ENCODE measurements around the gene CSGALNACT2. TPM values are rescaled to one million over a fixed set of nuclear protein-coding genes. Genes with fewer than 3 reads are reported as not detected.
"Not testable (repeated sequence)": the region's sequence is repeated elsewhere in the genome, so short reads cannot be mapped to it uniquely, and the experiment has no call there.

Gene CSGALNACT2
- total RNA-seq, 1 donor, result 31.8 TPM

- Histone ChIP-seq H4K20me1 (ENCODE audit: insufficient read depth, low read length) (no peaks in the 10 kb centered on the region), H3K27ac (ENCODE audit: low read depth, low read length) (no peak overlapping the region), H3K27me3 (ENCODE audit: insufficient read depth, low read length) (peaks cover 8% of the 10 kb centered on the region), H3K79me2 (ENCODE audit: insufficient read depth, low read length) (no peaks in the 10 kb centered on the region), H3K4me1 (ENCODE audit: insufficient read depth, low read length) (no peaks in the 10 kb centered on the region), H3K9me3 (ENCODE audit: low read depth, low read length) (no peaks in the 10 kb centered on the region), H2AFZ (ENCODE audit: low read length) (no peak overlapping the region), H3K4me2 (ENCODE audit: insufficient read depth, low read length) (no peak overlapping the region), H3K4me3 (ENCODE audit: insufficient read depth, low read length) (no peak overlapping the region), H3K36me3 (ENCODE audit: insufficient read depth, low read length) (no peaks in the 10 kb centered on the region)
- DNase-seq (ENCODE audit: insufficient read length, low spot score, missing footprints), result peak; percentile 95
- TF ChIP-seq, protein P1, sequence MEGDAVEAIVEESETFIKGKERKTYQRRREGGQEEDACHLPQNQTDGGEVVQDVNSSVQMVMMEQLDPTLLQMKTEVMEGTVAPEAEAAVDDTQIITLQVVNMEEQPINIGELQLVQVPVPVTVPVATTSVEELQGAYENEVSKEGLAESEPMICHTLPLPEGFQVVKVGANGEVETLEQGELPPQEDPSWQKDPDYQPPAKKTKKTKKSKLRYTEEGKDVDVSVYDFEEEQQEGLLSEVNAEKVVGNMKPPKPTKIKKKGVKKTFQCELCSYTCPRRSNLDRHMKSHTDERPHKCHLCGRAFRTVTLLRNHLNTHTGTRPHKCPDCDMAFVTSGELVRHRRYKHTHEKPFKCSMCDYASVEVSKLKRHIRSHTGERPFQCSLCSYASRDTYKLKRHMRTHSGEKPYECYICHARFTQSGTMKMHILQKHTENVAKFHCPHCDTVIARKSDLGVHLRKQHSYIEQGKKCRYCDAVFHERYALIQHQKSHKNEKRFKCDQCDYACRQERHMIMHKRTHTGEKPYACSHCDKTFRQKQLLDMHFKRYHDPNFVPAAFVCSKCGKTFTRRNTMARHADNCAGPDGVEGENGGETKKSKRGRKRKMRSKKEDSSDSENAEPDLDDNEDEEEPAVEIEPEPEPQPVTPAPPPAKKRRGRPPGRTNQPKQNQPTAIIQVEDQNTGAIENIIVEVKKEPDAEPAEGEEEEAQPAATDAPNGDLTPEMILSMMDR (IDR thresholded peaks at IDR 0.05; ENCODE audit: extremely low read depth, low read depth, low read length), result no peak
Measured at GRCh38 chr10:43218206-43218950, 80.1 kb downstream of the CSGALNACT2 start.

DNA sequence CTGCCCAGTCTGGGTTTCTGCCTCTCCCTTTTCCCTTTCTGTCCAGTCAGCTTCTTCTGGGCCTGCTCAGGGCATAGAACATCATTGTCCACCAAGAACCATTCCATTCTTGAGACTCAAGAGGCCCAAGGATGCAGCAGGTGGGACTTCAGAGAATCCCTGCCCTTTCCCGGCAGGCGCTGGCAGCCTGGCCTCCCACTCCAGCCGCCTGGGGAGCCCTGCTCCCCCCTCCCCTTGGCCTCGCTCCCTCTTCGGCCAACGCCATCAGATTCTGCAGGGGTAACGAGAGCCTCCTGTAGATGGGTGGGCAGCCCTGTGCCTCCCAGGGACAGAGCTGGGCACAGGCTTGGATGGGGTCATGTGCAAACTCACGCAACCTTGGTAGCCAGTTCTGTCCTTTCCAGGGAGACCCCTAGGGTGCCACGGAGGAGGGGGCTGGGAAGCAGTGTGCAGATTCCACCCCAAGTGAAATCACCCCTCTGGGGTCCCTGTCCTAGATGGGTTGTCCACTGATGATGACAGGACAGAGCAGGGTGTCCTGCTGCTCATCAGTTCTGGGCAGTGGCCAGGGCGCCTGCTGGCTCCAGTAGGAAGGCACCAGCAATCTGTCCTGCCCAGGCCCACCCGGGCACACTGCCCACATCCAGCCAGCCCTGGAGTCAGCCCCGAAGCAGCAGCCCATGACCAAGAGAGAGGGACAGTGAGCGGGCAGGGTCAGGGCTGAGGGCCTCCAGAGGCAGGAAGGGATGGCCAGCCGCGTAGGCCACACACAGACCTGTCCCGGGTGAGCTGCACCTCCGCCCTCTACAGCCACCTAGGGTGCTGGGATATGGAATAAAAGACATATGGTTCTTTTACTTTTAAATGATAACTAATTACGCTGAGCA lies 80.9 kb downstream of the CSGALNACT2 start:
- TF ChIP-seq, protein P1 (IDR thresholded peaks at IDR 0.05; ENCODE audit: extremely low read depth, low read depth, low read length), result no peak
- Histone ChIP-seq H3K4me1 (ENCODE audit: insufficient read depth, low read length) (no peaks in the 10 kb centered on the region), H2AFZ (ENCODE audit: low read length) (no peak overlapping the region), H3K4me2 (ENCODE audit: insufficient read depth, low read length) (no peak overlapping the region), H3K79me2 (ENCODE audit: insufficient read depth, low read length) (no peaks in the 10 kb centered on the region), H3K27me3 (ENCODE audit: insufficient read depth, low read length) (peaks cover 8% of the 10 kb centered on the region), H3K4me3 (ENCODE audit: insufficient read depth, low read length) (no peak overlapping the region), H3K9me3 (ENCODE audit: low read depth, low read length) (no peaks in the 10 kb centered on the region), H3K27ac (ENCODE audit: low read depth, low read length) (no peak overlapping the region), H3K36me3 (ENCODE audit: insufficient read depth, low read length) (no peaks in the 10 kb centered on the region), H4K20me1 (ENCODE audit: insufficient read depth, low read length) (no peaks in the 10 kb centered on the region)
- no peak for DNase-seq (ENCODE audit: insufficient read length, low spot score, missing footprints)

- Histone ChIP-seq H3K4me1 (ENCODE audit: insufficient read depth, low read length) (no peaks in the 10 kb centered on the region), H4K20me1 (ENCODE audit: insufficient read depth, low read length) (no peaks in the 10 kb centered on the region)
Measured at GRCh38 chr10:43219848-43220247, 81.6 kb downstream of the CSGALNACT2 start.

GRCh38 chr10:43220251-43220650 lies 82.0 kb downstream of the CSGALNACT2 start:
- H3K4me2 ChIP-seq (ENCODE audit: insufficient read depth, low read length); H3K27me3 ChIP-seq (ENCODE audit: insufficient read depth, low read length); H3K4me1 ChIP-seq (ENCODE audit: insufficient read depth, low read length); H4K20me1 ChIP-seq (ENCODE audit: insufficient read depth, low read length); H2AFZ ChIP-seq (ENCODE audit: low read length); H3K4me3 ChIP-seq (ENCODE audit: insufficient read depth, low read length); H3K27ac ChIP-seq (ENCODE audit: low read depth, low read length); H3K79me2 ChIP-seq (ENCODE audit: insufficient read depth, low read length); H3K9me3 ChIP-seq (ENCODE audit: low read depth, low read length); DNase-seq (ENCODE audit: insufficient read length, low spot score, missing footprints); H3K36me3 ChIP-seq (ENCODE audit: insufficient read depth, low read length): not testable (repeated sequence)

More at GRCh38 chr10:43219848-43220247, 81.6 kb downstream of the CSGALNACT2 start:
- TF ChIP-seq, protein P1 (IDR thresholded peaks at IDR 0.05; ENCODE audit: extremely low read depth, low read depth, low read length), result no peak
- no peak for DNase-seq (ENCODE audit: insufficient read length, low spot score, missing footprints)
- H3K4me2 ChIP-seq (ENCODE audit: insufficient read depth, low read length), result no peak overlapping the region
- peaks cover 8% of the 10 kb centered on the region for H3K27me3 ChIP-seq (ENCODE audit: insufficient read depth, low read length)
- no peaks in the 10 kb centered on the region for H3K9me3 ChIP-seq (ENCODE audit: low read depth, low read length)
- H3K27ac ChIP-seq (ENCODE audit: low read depth, low read length), result no peak overlapping the region
- no peaks in the 10 kb centered on the region for H3K79me2 ChIP-seq (ENCODE audit: insufficient read depth, low read length)
- H3K36me3 ChIP-seq (ENCODE audit: insufficient read depth, low read length), result no peaks in the 10 kb centered on the region
- no peak overlapping the region for H2AFZ ChIP-seq (ENCODE audit: low read length)
- no peak overlapping the region for H3K4me3 ChIP-seq (ENCODE audit: insufficient read depth, low read length)
